Measurements from ENCODE around the gene TP53TG5.

TP53TG5 gene

GRCh38 chr20:45325371-45325770 lies 52.8 kb downstream of the TP53TG5 start (continued):
- no peak for TF ChIP-seq TSHZ2 (CRISPR knock-in tag; IDR thresholded peaks at IDR 0.05)
- no peak for TF ChIP-seq RARB (CRISPR knock-in tag; IDR thresholded peaks at IDR 0.05)
- no peak for TF ChIP-seq GLIS3 (CRISPR knock-in tag; IDR thresholded peaks at IDR 0.05)
- TF ChIP-seq OSR1 (CRISPR knock-in tag; IDR thresholded peaks at IDR 0.05): no peak
- no peak for TF ChIP-seq TOX (CRISPR knock-in tag; IDR thresholded peaks at IDR 0.05; ENCODE audit: borderline replicate concordance)
- TF ChIP-seq TCF4 (CRISPR knock-in tag; IDR thresholded peaks at IDR 0.05; ENCODE audit: borderline replicate concordance): no peak
- TF ChIP-seq ARNTL (CRISPR knock-in tag; IDR thresholded peaks at IDR 0.05; ENCODE audit: borderline replicate concordance, low read depth): no peak
- no peak for TF ChIP-seq PPARA (CRISPR knock-in tag; IDR thresholded peaks at IDR 0.05; ENCODE audit: borderline replicate concordance)
- no peak for TF ChIP-seq PATZ1 (CRISPR knock-in tag; IDR thresholded peaks at IDR 0.05; ENCODE audit: borderline replicate concordance)

GRCh38 chr20:45323731-45324130 lies 54.4 kb downstream of the TP53TG5 start:
- no peak; the same call in 2 of the 3 replicates for ATAC-seq
- TF ChIP-seq ZNF70 (CRISPR knock-in tag; IDR thresholded peaks at IDR 0.05) (no peak), TSHZ2 (CRISPR knock-in tag; IDR thresholded peaks at IDR 0.05) (no peak), TCF4 (CRISPR knock-in tag; IDR thresholded peaks at IDR 0.05; ENCODE audit: borderline replicate concordance) (no peak), ARNTL (CRISPR knock-in tag; IDR thresholded peaks at IDR 0.05; ENCODE audit: borderline replicate concordance, low read depth) (no peak), ZFP3 (CRISPR knock-in tag; IDR thresholded peaks at IDR 0.05) (no peak), GLIS3 (CRISPR knock-in tag; IDR thresholded peaks at IDR 0.05) (no peak), ZC3H10 (CRISPR knock-in tag; IDR thresholded peaks at IDR 0.05) (no peak), ESRRG (CRISPR knock-in tag; IDR thresholded peaks at IDR 0.05) (no peak), RARB (CRISPR knock-in tag; IDR thresholded peaks at IDR 0.05) (no peak), CSRNP3 (CRISPR knock-in tag; IDR thresholded peaks at IDR 0.05) (no peak), ZFP30 (CRISPR knock-in tag; IDR thresholded peaks at IDR 0.05) (no peak), CREB5 (CRISPR knock-in tag; IDR thresholded peaks at IDR 0.05; ENCODE audit: low read depth) (no peak)

- ATAC-seq: peak; percentile 27
- TF ChIP-seq ZNF70 (CRISPR knock-in tag; IDR thresholded peaks at IDR 0.05) (no peak), ZNF565 (CRISPR knock-in tag; conservative IDR thresholded peaks at IDR 0.05; ENCODE audit: low read depth) (no peak), CREB5 (CRISPR knock-in tag; IDR thresholded peaks at IDR 0.05; ENCODE audit: low read depth) (no peak), ESRRG (CRISPR knock-in tag; IDR thresholded peaks at IDR 0.05) (no peak), ZNF8 (CRISPR knock-in tag; IDR thresholded peaks at IDR 0.05) (no peak), PATZ1 (CRISPR knock-in tag; IDR thresholded peaks at IDR 0.05; ENCODE audit: borderline replicate concordance) (no peak), TCF4 (CRISPR knock-in tag; IDR thresholded peaks at IDR 0.05; ENCODE audit: borderline replicate concordance) (no peak), GLIS3 (CRISPR knock-in tag; IDR thresholded peaks at IDR 0.05) (no peak), TOX (CRISPR knock-in tag; IDR thresholded peaks at IDR 0.05; ENCODE audit: borderline replicate concordance) (no peak), RARB (CRISPR knock-in tag; IDR thresholded peaks at IDR 0.05) (no peak), OSR1 (CRISPR knock-in tag; IDR thresholded peaks at IDR 0.05) (no peak), ISL1 (CRISPR knock-in tag; IDR thresholded peaks at IDR 0.05) (no peak), ZC3H10 (CRISPR knock-in tag; IDR thresholded peaks at IDR 0.05) (no peak), SNAI2 (CRISPR knock-in tag; IDR thresholded peaks at IDR 0.05) (no peak), BACH2 (CRISPR knock-in tag; IDR thresholded peaks at IDR 0.05; ENCODE audit: borderline replicate concordance) (no peak)
Observed at GRCh38 chr20:45322952-45323383, 55.2 kb downstream of the TP53TG5 start.
